Pericardium fibroblast (primary cell): ENCODE results near the gene ZNF341. TPM values are rescaled to one million over a fixed set of nuclear protein-coding genes. Genes with fewer than 3 reads are reported as not detected.

Source experiments
- total RNA-seq: library from RNA; depleted of rRNA; stranded (reverse); fragments of >200 nt; gene quantifications from 2 replicates; pipeline ENCODE4 v1.2.3, GENCODE V29; 2015

ZNF341 gene
- 1.2 and 2.4 TPM in 2 replicates for total RNA-seq

GRCh38 chr20:33731693-33732165 lies at the start of gene ZNF341:
ZNF341 (plus strand) TSS chr20:33731996; CDS start chr20:33732022, 26 bp downstream.

GRCh38 chr20:33686100-33686983 lies 45.5 kb upstream of the ZNF341 start, which contains the start of gene E2F1:
E2F1 (minus strand) TSS chr20:33686385; CDS start chr20:33686264, 121 bp downstream.

DNA sequence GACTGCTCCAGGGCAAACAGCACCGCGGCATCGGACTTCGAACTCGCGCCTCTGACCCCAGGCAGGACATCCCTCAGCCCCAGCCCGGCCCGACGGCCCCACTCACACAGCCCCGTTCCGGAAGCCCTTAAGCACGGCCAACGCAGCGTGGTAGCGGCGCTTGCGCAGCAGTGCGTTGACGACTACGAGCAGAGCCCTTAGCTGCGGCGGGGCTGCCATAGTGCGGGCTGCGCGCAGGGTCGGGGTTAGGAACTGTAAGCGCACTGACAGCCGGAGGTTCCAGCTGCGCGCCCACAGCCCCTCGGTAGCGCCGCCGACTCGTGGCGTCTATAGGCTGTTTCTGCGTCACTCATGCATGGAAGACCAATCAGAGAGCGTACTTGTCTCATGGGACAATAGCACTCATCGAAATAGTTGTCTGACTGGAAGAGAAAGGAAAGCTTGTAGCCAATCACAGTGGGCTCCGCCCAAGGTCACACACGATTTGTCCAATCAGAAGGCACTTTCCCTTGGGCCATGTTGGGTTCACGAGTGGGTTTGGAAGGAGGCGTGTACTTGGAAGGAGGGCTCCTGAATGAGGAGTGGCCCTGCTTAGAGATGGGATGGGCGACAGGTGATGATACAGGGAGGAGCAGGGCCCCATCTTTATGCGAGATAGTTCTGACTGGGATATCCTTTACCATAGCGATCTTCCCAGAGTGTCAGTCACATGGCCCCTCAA lies 11.6 kb upstream of the ZNF341 start, which contains the start of gene PXMP4:
TSS of gene PXMP4 (minus strand) at position 322 of the 721 bp plus-strand sequence. CDS start at position 219, 103 bp downstream.

GRCh38 chr20:33810885-33811775 lies 79.3 kb downstream of the ZNF341 start, which contains the start of gene CHMP4B:
CHMP4B (plus strand) TSS chr20:33811348; CDS start chr20:33811469, 121 bp downstream.

Other genes starting within 250 kb of the ZNF341 start
- 4.8 and 6.3 TPM in 2 replicates for gene CBFA2T2, start 241.9 kb upstream of the ZNF341 start, total RNA-seq
- gene C20orf144, start 69.7 kb upstream of the ZNF341 start, total RNA-seq, result 0.09 TPM in 1 of 2 replicates, not detected in the other
- gene ACTL10, start 65.1 kb upstream of the ZNF341 start, total RNA-seq, result 1.4 and 3.7 TPM in 2 replicates
- 41.2 and 41.7 TPM in 2 replicates for gene NECAB3, start 57.6 kb upstream of the ZNF341 start, total RNA-seq
- 1.5 and 1.8 TPM in 2 replicates for gene E2F1, start 45.6 kb upstream of the ZNF341 start, total RNA-seq
- gene PXMP4, start 11.7 kb upstream of the ZNF341 start, total RNA-seq, result 6.0 and 6.9 TPM in 2 replicates
- 41.2 and 51.1 TPM in 2 replicates for gene CHMP4B, start 79.4 kb downstream of the ZNF341 start, total RNA-seq